Liver (tissue), 9 donors: ENCODE data around the gene IL22RA1. TPM values are rescaled to one million over a fixed set of nuclear protein-coding genes. Genes with fewer than 3 reads are reported as not detected.

Experiments used
- DNase-seq: peaks from one replicate; pipeline ENCODE4 v3.0.0-alpha.2; 2017; ENCODE audit warnings: low spot score
- H3K27ac ChIP-seq, 2 donors: one replicate each; pipeline ENCODE4 v1.7.0; 2013; ENCODE audit warnings: inconsistent platforms in 2 of 2, low read length in 2 of 2, control low read depth in 1 of 2, low read depth in 1 of 2, mild to moderate bottlenecking in 1 of 2
- H3K27me3 ChIP-seq, 4 donors: one replicate each; pipeline versions ENCODE4 v1.6.1 to v1.7.0; 2013; ENCODE audit warnings: low read length in 3 of 4, inconsistent platforms in 1 of 4, mild to moderate bottlenecking in 1 of 4, moderate library complexity in 1 of 4; ENCODE audit not compliant: control insufficient read depth in 4 of 4, insufficient read depth in 4 of 4
- H3K36me3 ChIP-seq, 4 donors: one replicate each; pipeline versions ENCODE4 v1.6.1 to v1.7.0; 2013; ENCODE audit warnings: low read length in 3 of 4, mild to moderate bottlenecking in 3 of 4, low read depth in 1 of 4, moderate library complexity in 1 of 4; ENCODE audit not compliant: control insufficient read depth in 4 of 4, insufficient read depth in 3 of 4
- H3K4me1 ChIP-seq, 4 donors: one replicate each; pipeline versions ENCODE4 v1.6.1 to v1.7.0; 2013; ENCODE audit warnings: low read length in 3 of 4, mild to moderate bottlenecking in 3 of 4, moderate library complexity in 1 of 4; ENCODE audit not compliant: control insufficient read depth in 4 of 4, insufficient read depth in 4 of 4
- H3K4me3 ChIP-seq, 3 donors: one replicate each; pipeline versions ENCODE4 v1.6.1 to v1.7.0; 2013; ENCODE audit warnings: low read length in 3 of 3, control low read depth in 1 of 3, low read depth in 1 of 3, mild to moderate bottlenecking in 1 of 3
- H3K9ac ChIP-seq, 2 donors: one replicate each; pipeline ENCODE4 v1.7.0; 2013; ENCODE audit warnings: low read length in 2 of 2, mild to moderate bottlenecking in 2 of 2, moderate library complexity in 2 of 2, control low read depth in 1 of 2, low read depth in 1 of 2
- H3K9me3 ChIP-seq, 4 donors: one replicate each; pipeline versions ENCODE4 v1.6.1 to v1.7.0; 2013; ENCODE audit warnings: low read length in 3 of 4; ENCODE audit not compliant: control insufficient read depth in 4 of 4
- EGR1 ChIP-seq, 2 donors: IDR thresholded peaks; 2 replicates each; pipeline ENCODE4 v1.6.1; 2016 to 2018; ENCODE audit warnings: antibody characterized with exemption in 2 of 2, low read depth in 2 of 2
- FOXA1 ChIP-seq: IDR thresholded peaks from 2 replicates; pipeline ENCODE4 v1.6.1; 2016; ENCODE audit warnings: antibody characterized with exemption
- FOXA2 ChIP-seq: IDR thresholded peaks from 2 replicates; pipeline ENCODE4 v1.6.1; 2016; ENCODE audit warnings: antibody characterized with exemption
- HNF4A ChIP-seq, 2 donors: conservative IDR thresholded peaks; 2 replicates each; pipeline ENCODE4 v1.6.1; 2016; ENCODE audit warnings: antibody characterized with exemption in 2 of 2, mild to moderate bottlenecking in 2 of 2
- HNF4G ChIP-seq: IDR thresholded peaks from 2 replicates; pipeline ENCODE4 v1.6.1; 2016; ENCODE audit warnings: antibody characterized with exemption
- JUND ChIP-seq, 2 donors: IDR thresholded peaks; 2 replicates each; pipeline ENCODE4 v1.6.1; 2016; ENCODE audit warnings: antibody characterized with exemption in 2 of 2
- RAD21 ChIP-seq, 2 donors: IDR thresholded peaks; 2 replicates each; pipeline ENCODE4 v1.6.1; 2016; ENCODE audit warnings: antibody characterized with exemption in 2 of 2, mild to moderate bottlenecking in 2 of 2
- RXRA ChIP-seq, 2 donors: IDR thresholded peaks; 2 replicates each; pipeline ENCODE4 v1.6.1; 2017 to 2018; ENCODE audit warnings: antibody characterized with exemption in 2 of 2, mild to moderate bottlenecking in 1 of 2
- SP1 ChIP-seq: IDR thresholded peaks from 2 replicates; pipeline ENCODE4 v1.6.1; 2018; ENCODE audit warnings: antibody characterized with exemption, mild to moderate bottlenecking
- WGBS: extraction: QIAGEN DNeasy Blood & Tissue Kit; methylation state at CpG from one replicate; pipeline ENCODE4 v1.1.7; 2013; 5-methylcytosine and 5-hydroxymethylcytosine counted together
- polyA plus RNA-seq, 2 donors: library from polyadenylated mRNA; stranded (reverse) in 1 of 2; unstranded in 1 of 2; fragments of 200-250 nt in 1 of 2; fragments of >200 nt in 1 of 2; fragmentation: Nextera tagmentation in 1 of 2; extraction: Ambion mirVana in 1 of 2; gene quantifications; one replicate each; pipeline versions ENCODE4 v1.2.1 to v1.2.3, GENCODE V29; 2013 to 2015
- total RNA-seq, 2 donors: library from RNA; depleted of rRNA; stranded (reverse); fragments of >200 nt; gene quantifications; one replicate each; pipeline ENCODE4 v1.2.3, GENCODE V29; 2014
- TF ChIP-seq, protein P1 (sequence below): IDR thresholded peaks from 2 replicates; pipeline ENCODE4 v1.6.1; 2016; ENCODE audit warnings: antibody characterized with exemption, mild to moderate bottlenecking
- TF ChIP-seq, protein P2 (sequence below): fragments of 150-350 bp; IDR thresholded peaks from 2 replicates; pipeline ENCODE4 v1.5.1; 2017; ENCODE audit warnings: improper control_type of control experiment, low read depth, low read length; ENCODE audit not compliant: missing input control
- TF ChIP-seq, protein P3 (sequence below): IDR thresholded peaks from 2 replicates; pipeline ENCODE4 v1.6.1; 2016; ENCODE audit warnings: antibody characterized with exemption
- donor health status: healthy.
- donor health status: healthy.
- donor health status: healthy.
- donor health status: healthy.
- donor health status: healthy.

Gene IL22RA1
- total and polyA plus RNA-seq, 4 donors: 2.1 to 4.5 (median 3.4) TPM

DNA sequence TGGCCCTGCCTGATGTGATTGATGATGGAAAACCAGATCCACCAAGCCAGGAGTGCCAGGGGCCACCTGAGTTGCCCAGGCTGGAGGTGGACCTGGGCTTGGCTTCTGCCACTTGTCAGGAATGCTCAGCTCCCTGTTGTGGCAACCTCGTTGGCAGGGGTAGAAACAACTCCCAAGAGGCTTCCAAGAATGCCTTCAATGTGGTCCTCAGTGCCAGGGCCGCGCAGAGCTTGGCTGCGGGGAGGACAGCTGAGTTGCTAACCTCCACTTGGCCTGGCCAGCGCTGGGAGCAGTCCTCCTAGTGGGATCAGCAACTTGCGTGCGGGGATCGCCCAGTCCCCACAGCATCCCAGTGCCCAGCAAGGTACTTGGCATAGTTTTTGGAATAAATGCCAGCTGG, 40.0 kb downstream of the IL22RA1 start:
- H3K4me3 ChIP-seq: no peak overlapping the region
- no peak overlapping the region for H3K9ac ChIP-seq
- H3K9me3 ChIP-seq: no peaks in the 10 kb centered on the region
- H3K27ac ChIP-seq: no peak overlapping the region
- no peaks in the 10 kb centered on the region for H3K4me1 ChIP-seq
- no peaks in the 10 kb centered on the region for H3K36me3 ChIP-seq
- DNase-seq: no peak
- TF ChIP-seq, protein P1, sequence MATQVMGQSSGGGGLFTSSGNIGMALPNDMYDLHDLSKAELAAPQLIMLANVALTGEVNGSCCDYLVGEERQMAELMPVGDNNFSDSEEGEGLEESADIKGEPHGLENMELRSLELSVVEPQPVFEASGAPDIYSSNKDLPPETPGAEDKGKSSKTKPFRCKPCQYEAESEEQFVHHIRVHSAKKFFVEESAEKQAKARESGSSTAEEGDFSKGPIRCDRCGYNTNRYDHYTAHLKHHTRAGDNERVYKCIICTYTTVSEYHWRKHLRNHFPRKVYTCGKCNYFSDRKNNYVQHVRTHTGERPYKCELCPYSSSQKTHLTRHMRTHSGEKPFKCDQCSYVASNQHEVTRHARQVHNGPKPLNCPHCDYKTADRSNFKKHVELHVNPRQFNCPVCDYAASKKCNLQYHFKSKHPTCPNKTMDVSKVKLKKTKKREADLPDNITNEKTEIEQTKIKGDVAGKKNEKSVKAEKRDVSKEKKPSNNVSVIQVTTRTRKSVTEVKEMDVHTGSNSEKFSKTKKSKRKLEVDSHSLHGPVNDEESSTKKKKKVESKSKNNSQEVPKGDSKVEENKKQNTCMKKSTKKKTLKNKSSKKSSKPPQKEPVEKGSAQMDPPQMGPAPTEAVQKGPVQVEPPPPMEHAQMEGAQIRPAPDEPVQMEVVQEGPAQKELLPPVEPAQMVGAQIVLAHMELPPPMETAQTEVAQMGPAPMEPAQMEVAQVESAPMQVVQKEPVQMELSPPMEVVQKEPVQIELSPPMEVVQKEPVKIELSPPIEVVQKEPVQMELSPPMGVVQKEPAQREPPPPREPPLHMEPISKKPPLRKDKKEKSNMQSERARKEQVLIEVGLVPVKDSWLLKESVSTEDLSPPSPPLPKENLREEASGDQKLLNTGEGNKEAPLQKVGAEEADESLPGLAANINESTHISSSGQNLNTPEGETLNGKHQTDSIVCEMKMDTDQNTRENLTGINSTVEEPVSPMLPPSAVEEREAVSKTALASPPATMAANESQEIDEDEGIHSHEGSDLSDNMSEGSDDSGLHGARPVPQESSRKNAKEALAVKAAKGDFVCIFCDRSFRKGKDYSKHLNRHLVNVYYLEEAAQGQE: no peak
- TF ChIP-seq SP1 (no peak), JUND (IDR thresholded peaks at IDR 0.05) (no peak), FOXA1 (no peak), HNF4A (conservative IDR thresholded peaks at IDR 0.05) (no peak), EGR1 (IDR thresholded peaks at IDR 0.05; ENCODE audit: low read depth in 2 of 2) (no peak), RXRA (IDR thresholded peaks at IDR 0.05) (no peak)
- no peaks in the 10 kb centered on the region for H3K27me3 ChIP-seq
- 90% methylated on average over 8 of the region's 8 CpGs for WGBS

DNA sequence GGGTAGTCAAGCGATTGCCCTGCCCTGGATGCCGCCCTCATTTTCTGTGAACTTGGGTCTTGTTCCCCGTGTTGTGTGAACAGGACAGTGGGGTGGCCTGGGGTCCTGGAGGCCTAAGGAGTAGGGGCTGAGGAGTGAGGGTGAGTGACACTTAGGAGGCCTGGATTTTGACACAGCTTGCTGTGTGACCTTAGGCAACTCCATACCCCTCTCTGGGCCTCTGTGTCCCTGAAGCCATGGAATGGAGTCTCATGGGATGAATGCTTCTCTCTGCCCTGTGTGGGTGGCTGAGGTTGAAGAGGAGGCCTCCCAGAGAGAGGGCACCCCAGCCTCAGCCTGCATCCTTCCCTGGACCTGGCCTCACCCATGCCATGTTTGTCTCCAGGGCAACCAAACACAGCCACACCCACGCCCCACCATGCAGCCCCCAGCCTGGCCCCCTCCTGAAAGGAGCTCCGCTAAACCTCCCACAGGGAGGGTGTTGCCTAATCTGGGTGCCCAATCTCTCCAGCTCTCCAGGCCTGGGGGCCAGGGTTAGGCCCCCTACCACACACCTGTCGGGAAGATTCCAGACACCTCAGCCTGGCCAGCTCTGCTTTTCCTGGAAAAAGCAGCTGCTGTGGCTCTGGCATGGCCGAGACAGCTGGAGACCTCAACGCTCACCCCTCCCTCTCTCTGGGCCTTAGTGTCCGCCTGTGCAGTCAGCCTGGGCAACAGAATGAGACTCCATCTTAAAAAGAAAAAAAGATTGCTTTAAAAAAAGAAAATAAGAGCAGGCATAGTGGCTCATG, 40.9 kb downstream of the IL22RA1 start:
- Histone ChIP-seq H3K9me3 (no peaks in the 10 kb centered on the region), H3K27me3 (no peaks in the 10 kb centered on the region), H3K4me3 (no peak overlapping the region), H3K4me1 (no peaks in the 10 kb centered on the region), H3K9ac (no peak overlapping the region), H3K36me3 (no peaks in the 10 kb centered on the region), H3K27ac (no peak overlapping the region)
- WGBS: 86% methylated on average over 9 of the region's 9 CpGs
- DNase-seq: no peak
- TF ChIP-seq, protein P1: no peak
- TF ChIP-seq, protein P2, sequence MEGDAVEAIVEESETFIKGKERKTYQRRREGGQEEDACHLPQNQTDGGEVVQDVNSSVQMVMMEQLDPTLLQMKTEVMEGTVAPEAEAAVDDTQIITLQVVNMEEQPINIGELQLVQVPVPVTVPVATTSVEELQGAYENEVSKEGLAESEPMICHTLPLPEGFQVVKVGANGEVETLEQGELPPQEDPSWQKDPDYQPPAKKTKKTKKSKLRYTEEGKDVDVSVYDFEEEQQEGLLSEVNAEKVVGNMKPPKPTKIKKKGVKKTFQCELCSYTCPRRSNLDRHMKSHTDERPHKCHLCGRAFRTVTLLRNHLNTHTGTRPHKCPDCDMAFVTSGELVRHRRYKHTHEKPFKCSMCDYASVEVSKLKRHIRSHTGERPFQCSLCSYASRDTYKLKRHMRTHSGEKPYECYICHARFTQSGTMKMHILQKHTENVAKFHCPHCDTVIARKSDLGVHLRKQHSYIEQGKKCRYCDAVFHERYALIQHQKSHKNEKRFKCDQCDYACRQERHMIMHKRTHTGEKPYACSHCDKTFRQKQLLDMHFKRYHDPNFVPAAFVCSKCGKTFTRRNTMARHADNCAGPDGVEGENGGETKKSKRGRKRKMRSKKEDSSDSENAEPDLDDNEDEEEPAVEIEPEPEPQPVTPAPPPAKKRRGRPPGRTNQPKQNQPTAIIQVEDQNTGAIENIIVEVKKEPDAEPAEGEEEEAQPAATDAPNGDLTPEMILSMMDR: no peak
- TF ChIP-seq, protein P3, sequence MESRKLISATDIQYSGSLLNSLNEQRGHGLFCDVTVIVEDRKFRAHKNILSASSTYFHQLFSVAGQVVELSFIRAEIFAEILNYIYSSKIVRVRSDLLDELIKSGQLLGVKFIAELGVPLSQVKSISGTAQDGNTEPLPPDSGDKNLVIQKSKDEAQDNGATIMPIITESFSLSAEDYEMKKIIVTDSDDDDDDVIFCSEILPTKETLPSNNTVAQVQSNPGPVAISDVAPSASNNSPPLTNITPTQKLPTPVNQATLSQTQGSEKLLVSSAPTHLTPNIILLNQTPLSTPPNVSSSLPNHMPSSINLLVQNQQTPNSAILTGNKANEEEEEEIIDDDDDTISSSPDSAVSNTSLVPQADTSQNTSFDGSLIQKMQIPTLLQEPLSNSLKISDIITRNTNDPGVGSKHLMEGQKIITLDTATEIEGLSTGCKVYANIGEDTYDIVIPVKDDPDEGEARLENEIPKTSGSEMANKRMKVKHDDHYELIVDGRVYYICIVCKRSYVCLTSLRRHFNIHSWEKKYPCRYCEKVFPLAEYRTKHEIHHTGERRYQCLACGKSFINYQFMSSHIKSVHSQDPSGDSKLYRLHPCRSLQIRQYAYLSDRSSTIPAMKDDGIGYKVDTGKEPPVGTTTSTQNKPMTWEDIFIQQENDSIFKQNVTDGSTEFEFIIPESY: no peak
- TF ChIP-seq SP1: no peak
- TF ChIP-seq FOXA2: no peak
- no peak for TF ChIP-seq HNF4G
- no peak for TF ChIP-seq RAD21 (IDR thresholded peaks at IDR 0.05)
